IMR-90 (cell line): ENCODE results near the gene TMEM215. TPM values are rescaled to one million over a fixed set of nuclear protein-coding genes. Genes with fewer than 3 reads are reported as not detected.

Source experiments
- ATAC-seq: fragments of 200-7000 bp; cut with Tn5 transposase; 2 replicates; pipeline ENCODE4 v1.9.1; 2020; ENCODE audit warnings: low read depth, mild to moderate bottlenecking, moderate library complexity
- BruUV-seq: library from RNA; stranded (reverse); fragments of 400-500 nt; replicated peaks from 2 replicates; lab custom pipeline; 2021; lab: Mats Ljungman, UMichigan
- CTCF ChIA-PET: fragments of 300-600 bp; formaldehyde crosslinking; extraction: SDS; loops from one replicate; lab custom pipeline; 2021; ENCODE audit warnings: antibody characterized with exemption; lab: Yijun Ruan, JAX
- POLR2A ChIA-PET: fragments of 300-600 bp; sonication (Branson Sonifier 250); formaldehyde crosslinking; loops from one replicate; lab custom pipeline; 2022; ENCODE audit warnings: antibody characterized with exemption; ENCODE audit not compliant: unreplicated experiment; lab: Charles Lee
- DNase-seq: peaks from one replicate; pipeline ENCODE4 v3.0.0; 2013
- H2AFZ ChIP-seq: replicated peaks from 2 replicates; pipeline ENCODE3; 2013; ENCODE audit warnings: low read length, mild to moderate bottlenecking; ENCODE audit not compliant: poor library complexity
- H2AK5ac ChIP-seq: 2 replicates; pipeline ENCODE4 v1.6.1; 2013; ENCODE audit warnings: low read depth, low read length, inconsistent platforms
- H2AK9ac ChIP-seq: replicated peaks from 2 replicates; pipeline ENCODE3; 2013; ENCODE audit warnings: mild to moderate bottlenecking, low read depth, low read length, moderate library complexity; ENCODE audit not compliant: poor library complexity
- H2BK120ac ChIP-seq: 2 replicates; pipeline ENCODE4 v1.6.1; 2013; ENCODE audit warnings: low read depth, low read length, inconsistent platforms
- H2BK15ac ChIP-seq: 3 replicates; pipeline ENCODE4 v1.6.1; 2013; ENCODE audit warnings: low read depth, low read length, inconsistent platforms
- H2BK20ac ChIP-seq: 2 replicates; pipeline ENCODE4 v1.6.1; 2013; ENCODE audit warnings: low read depth, mild to moderate bottlenecking, inconsistent platforms, low read length, moderate library complexity
- H2BK5ac ChIP-seq: 2 replicates; pipeline ENCODE4 v1.6.1; 2013; ENCODE audit warnings: mild to moderate bottlenecking, low read depth, low read length, inconsistent platforms; ENCODE audit not compliant: poor library complexity, severe bottlenecking
- H3K14ac ChIP-seq: replicated peaks from 2 replicates; pipeline ENCODE4 v1.6.1; 2013; ENCODE audit warnings: low read depth, low read length, inconsistent platforms
- H3K18ac ChIP-seq: 2 replicates; pipeline ENCODE4 v1.6.1; 2013; ENCODE audit warnings: low read depth, low read length, control low read depth
- H3K23ac ChIP-seq: 2 replicates; pipeline ENCODE4 v1.6.1; 2013; ENCODE audit warnings: low read depth, low read length, inconsistent platforms
- H3K27ac ChIP-seq: 2 replicates; pipeline ENCODE4 v1.5.1; 2013; ENCODE audit warnings: mild to moderate bottlenecking, control low read depth, low read length; ENCODE audit not compliant: insufficient read depth
- H3K27me3 ChIP-seq: 2 replicates; pipeline ENCODE4 v1.6.1; 2013; ENCODE audit warnings: low read length; ENCODE audit not compliant: control insufficient read depth, insufficient read depth
- H3K36me3 ChIP-seq: 2 replicates; pipeline ENCODE4 v1.6.1; 2013; ENCODE audit warnings: low read length, mixed read lengths; ENCODE audit not compliant: control insufficient read depth, insufficient read depth
- H3K4ac ChIP-seq: 2 replicates; pipeline ENCODE4 v1.6.1; 2013; ENCODE audit warnings: low read depth, low read length, inconsistent platforms
- H3K4me1 ChIP-seq: 2 replicates; pipeline ENCODE4 v1.6.1; 2013; ENCODE audit warnings: low read length, mixed read lengths; ENCODE audit not compliant: control insufficient read depth, insufficient read depth
- H3K4me2 ChIP-seq: 2 replicates; pipeline ENCODE4 v1.6.1; 2013; ENCODE audit warnings: low read depth, mild to moderate bottlenecking, control low read depth, low read length, moderate library complexity
- H3K4me3 ChIP-seq: 2 replicates; pipeline ENCODE4 v1.5.1; 2013; ENCODE audit warnings: low read depth, mild to moderate bottlenecking, control low read depth, low read length, moderate library complexity; ENCODE audit not compliant: insufficient read depth
- H3K56ac ChIP-seq: 2 replicates; pipeline ENCODE4 v1.6.1; 2013; ENCODE audit warnings: low read length, inconsistent platforms; ENCODE audit not compliant: insufficient read depth; ENCODE audit errors: extremely low read depth
- H3K79me1 ChIP-seq, 2 experiments: 2 replicates each; pipeline ENCODE4 v1.6.1; 2013; ENCODE audit warnings: low read length in 2 of 2, inconsistent platforms in 1 of 2, low read depth in 1 of 2
- H3K9ac ChIP-seq: 2 replicates; pipeline ENCODE4 v1.6.1; 2013; ENCODE audit warnings: low read depth, low read length, control low read depth
- H3K9me1 ChIP-seq: 2 replicates; pipeline ENCODE4 v1.6.1; 2013; ENCODE audit warnings: low read length, inconsistent platforms; ENCODE audit not compliant: insufficient read depth
- H3K9me3 ChIP-seq: 2 replicates; pipeline ENCODE4 v1.6.1; 2013; ENCODE audit warnings: low read length; ENCODE audit not compliant: control insufficient read depth, insufficient read depth
- H4K20me1 ChIP-seq: 2 replicates; pipeline ENCODE4 v1.6.1; 2013; ENCODE audit warnings: low read length, inconsistent platforms; ENCODE audit not compliant: insufficient read depth
- H4K5ac ChIP-seq: 2 replicates; pipeline ENCODE4 v1.6.1; 2013; ENCODE audit warnings: mild to moderate bottlenecking, low read depth, low read length, control low read depth
- H4K8ac ChIP-seq, 2 experiments: 2 replicates each; pipeline ENCODE4 v1.6.1; 2013; ENCODE audit warnings: low read depth in 2 of 2, low read length in 2 of 2, control low read depth in 1 of 2, inconsistent platforms in 1 of 2
- H4K91ac ChIP-seq: 2 replicates; pipeline ENCODE4 v1.6.1; 2013; ENCODE audit warnings: low read depth, low read length, inconsistent platforms; ENCODE audit not compliant: insufficient read depth
- CEBPB ChIP-seq: IDR thresholded peaks from 2 replicates; pipeline ENCODE4 v1.6.1; 2012; ENCODE audit warnings: low read depth, low read length, improper control_type of control experiment
- WGBS, 2 experiments: methylation state at CpG; one replicate each; pipeline versions ENCODE4 v1.1.5 to v1.1.7; 2013; ENCODE audit warnings: missing lambda C conversion rate in 2 of 2; ENCODE audit not compliant: insufficient read length in 1 of 2; ENCODE audit errors: extremely low coverage in 2 of 2; 5-methylcytosine and 5-hydroxymethylcytosine counted together
- dilution Hi-C: fragments of 300-500 bp; cut with HindIII; formaldehyde crosslinking; loops from one replicate; pipeline ENCODE4 v1.14.3; 2018; ENCODE audit warnings: low sequenced_read_pairs; ENCODE audit not compliant: unreplicated experiment
- in situ Hi-C: fragments of 300-500 bp; cut with MboI; formaldehyde crosslinking; loops from 3 replicates; pipeline ENCODE4 v1.14.3; 2019; ENCODE audit warnings: low sequenced_read_pairs, inconsistent platforms, mixed read lengths
- intact Hi-C: fragments of 100-400 bp; cut with micrococcal nuclease; formaldehyde crosslinking; loops from 2 replicates; pipeline ENCODE4 v1.10.0; 2022
- polyA plus RNA-seq, 3 experiments: library from polyadenylated mRNA; depleted of rRNA; stranded (reverse); fragments of >200 nt; gene quantifications; 2 replicates each; pipeline ENCODE4 v1.2.3, GENCODE V29; 2012; ENCODE audit warnings: low replicate concordance in 1 of 3
- total RNA-seq: library from RNA; depleted of rRNA; stranded (reverse); fragments of >200 nt; gene quantifications from 2 replicates; pipeline ENCODE4 v1.2.3, GENCODE V29; 2012

Gene TMEM215
- total and polyA plus RNA-seq, 2 of the 4 experiments (the other 2 are of a cell fraction) = not detected

- Histone ChIP-seq H2AK9ac (no peak overlapping the region), H3K4me3 (no peak overlapping the region), H4K5ac (no peak overlapping the region), H3K9me1 (no peaks in the 10 kb centered on the region), H3K9me3 (no peaks in the 10 kb centered on the region), H3K56ac (no peak overlapping the region), H3K27me3 (no peaks in the 10 kb centered on the region; the same call in 1 of the 2 replicates), H4K20me1 (no peaks in the 10 kb centered on the region), H2AK5ac (no peak overlapping the region), H3K36me3 (no peaks in the 10 kb centered on the region), H3K23ac (no peak overlapping the region), H2BK5ac (no peak overlapping the region), H3K18ac (no peak overlapping the region), H2BK15ac (no peak overlapping the region), H3K4ac (no peak overlapping the region), H3K27ac (no peak overlapping the region), H3K79me1 (no peaks in the 10 kb centered on the region), H2AFZ (no peak overlapping the region), H4K91ac (no peak overlapping the region), H3K4me1 (no peaks in the 10 kb centered on the region), H2BK20ac (no peak overlapping the region), H3K9ac (no peak overlapping the region), H3K4me2 (no peak overlapping the region), H4K8ac (no peak overlapping the region), H2BK120ac (no peak overlapping the region), H3K14ac (no peak overlapping the region)
- no peak for TF ChIP-seq CEBPB
- POLR2A ChIA-PET = no interaction called here
- no TSS peak for BruUV-seq
- dilution Hi-C loops (no loop called here), in situ Hi-C loops (no loop called here), intact Hi-C loops (no loop called here)
- WGBS, 2 experiments = no CpG with 5 or more reads among the region's 1 CpG
- no peak for ATAC-seq
- CTCF ChIA-PET = no interaction called here
- DNase-seq = no peak
Measured at GRCh38 chr9:32775283-32775682, 8.1 kb upstream of the TMEM215 start.
